ENCODE results near the gene CHTF18.
"Not testable (repeated sequence)": the region's sequence is repeated elsewhere in the genome, so short reads cannot be mapped to it uniquely, and the experiment has no call there.

Gene CHTF18

DNA sequence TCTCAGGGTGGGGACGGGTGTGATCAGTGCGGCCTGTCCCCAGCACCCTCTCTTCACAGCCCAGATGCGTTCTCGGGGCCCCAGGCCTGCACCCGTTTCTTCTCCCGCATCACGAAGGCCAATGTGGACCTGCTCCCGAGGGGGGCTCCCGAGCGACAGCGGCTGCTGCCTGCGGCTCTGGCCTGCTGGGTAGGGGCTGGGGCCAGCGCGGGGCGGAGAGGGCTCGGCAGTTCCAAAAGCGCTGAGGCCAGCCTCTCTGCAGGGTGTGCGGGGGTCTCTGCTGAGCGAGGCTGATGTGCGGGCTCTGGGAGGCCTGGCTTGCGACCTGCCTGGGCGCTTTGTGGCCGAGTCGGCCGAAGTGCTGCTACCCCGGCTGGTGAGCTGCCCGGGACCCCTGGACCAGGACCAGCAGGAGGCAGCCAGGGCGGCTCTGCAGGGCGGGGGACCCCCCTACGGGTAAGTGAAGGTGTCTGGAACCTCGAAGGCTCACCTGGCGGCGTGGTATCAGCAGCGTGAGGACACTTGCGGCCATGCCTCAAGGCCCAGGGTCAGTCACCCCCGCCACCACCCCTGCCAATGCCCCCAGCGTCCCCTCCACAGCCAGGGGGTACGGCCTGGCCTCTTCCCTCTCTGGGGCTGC lies 23.5 kb upstream of the CHTF18 start:
- H3K27ac Mint-ChIP-seq = no peak overlapping the region
- H3K4me3 Mint-ChIP-seq = no peak overlapping the region
- no peaks in the 10 kb centered on the region for H3K36me3 Mint-ChIP-seq (ENCODE audit: low read depth)
- H3K27me3 Mint-ChIP-seq (ENCODE audit: low read depth) = no peaks in the 10 kb centered on the region
- no peaks in the 10 kb centered on the region for H3K9me3 Mint-ChIP-seq
- H3K4me1 Mint-ChIP-seq (ENCODE audit: low read depth) = no peaks in the 10 kb centered on the region

- Mint-ChIP-seq H3K4me3 (no peak overlapping the region), H3K27ac (no peak overlapping the region), H3K36me3 (ENCODE audit: low read depth) (no peaks in the 10 kb centered on the region), H3K27me3 (ENCODE audit: low read depth) (no peaks in the 10 kb centered on the region), H3K9me3 (no peaks in the 10 kb centered on the region), H3K4me1 (ENCODE audit: low read depth) (no peaks in the 10 kb centered on the region)
Measured at GRCh38 chr16:765488-765865, 22.9 kb upstream of the CHTF18 start.

DNA sequence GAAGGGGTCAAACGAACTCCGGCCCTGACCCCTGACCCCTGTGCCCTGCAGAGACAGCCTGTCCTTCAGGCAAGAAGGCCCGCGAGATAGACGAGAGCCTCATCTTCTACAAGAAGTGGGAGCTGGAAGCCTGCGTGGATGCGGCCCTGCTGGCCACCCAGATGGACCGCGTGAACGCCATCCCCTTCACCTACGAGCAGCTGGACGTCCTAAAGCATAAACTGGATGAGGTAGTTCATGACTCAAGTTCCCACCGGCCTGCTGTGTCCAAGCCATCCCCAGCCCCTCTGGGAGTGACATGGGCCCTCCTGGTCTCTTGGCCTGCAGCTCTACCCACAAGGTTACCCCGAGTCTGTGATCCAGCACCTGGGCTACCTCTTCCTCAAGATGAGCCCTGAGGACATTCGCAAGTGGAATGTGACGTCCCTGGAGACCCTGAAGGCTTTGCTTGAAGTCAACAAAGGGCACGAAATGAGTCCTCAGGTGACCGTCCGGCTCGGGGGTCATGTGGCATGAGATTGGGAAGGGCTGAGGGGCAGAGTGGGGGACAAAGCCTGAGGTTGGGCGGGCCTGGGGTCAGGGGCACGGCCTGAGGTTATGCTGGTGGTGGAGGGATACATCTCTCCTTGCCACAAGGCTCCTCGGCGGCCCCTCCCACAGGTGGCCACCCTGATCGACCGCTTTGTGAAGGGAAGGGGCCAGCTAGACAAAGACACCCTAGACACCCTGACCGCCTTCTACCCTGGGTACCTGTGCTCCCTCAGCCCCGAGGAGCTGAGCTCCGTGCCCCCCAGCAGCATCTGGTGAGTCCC lies 22.2 kb upstream of the CHTF18 start:
- Mint-ChIP-seq H3K4me1 (ENCODE audit: low read depth) (no peaks in the 10 kb centered on the region), H3K9me3 (no peaks in the 10 kb centered on the region), H3K27ac (no peak overlapping the region), H3K27me3 (ENCODE audit: low read depth) (no peaks in the 10 kb centered on the region), H3K36me3 (ENCODE audit: low read depth) (no peaks in the 10 kb centered on the region), H3K4me3 (no peak overlapping the region)

DNA sequence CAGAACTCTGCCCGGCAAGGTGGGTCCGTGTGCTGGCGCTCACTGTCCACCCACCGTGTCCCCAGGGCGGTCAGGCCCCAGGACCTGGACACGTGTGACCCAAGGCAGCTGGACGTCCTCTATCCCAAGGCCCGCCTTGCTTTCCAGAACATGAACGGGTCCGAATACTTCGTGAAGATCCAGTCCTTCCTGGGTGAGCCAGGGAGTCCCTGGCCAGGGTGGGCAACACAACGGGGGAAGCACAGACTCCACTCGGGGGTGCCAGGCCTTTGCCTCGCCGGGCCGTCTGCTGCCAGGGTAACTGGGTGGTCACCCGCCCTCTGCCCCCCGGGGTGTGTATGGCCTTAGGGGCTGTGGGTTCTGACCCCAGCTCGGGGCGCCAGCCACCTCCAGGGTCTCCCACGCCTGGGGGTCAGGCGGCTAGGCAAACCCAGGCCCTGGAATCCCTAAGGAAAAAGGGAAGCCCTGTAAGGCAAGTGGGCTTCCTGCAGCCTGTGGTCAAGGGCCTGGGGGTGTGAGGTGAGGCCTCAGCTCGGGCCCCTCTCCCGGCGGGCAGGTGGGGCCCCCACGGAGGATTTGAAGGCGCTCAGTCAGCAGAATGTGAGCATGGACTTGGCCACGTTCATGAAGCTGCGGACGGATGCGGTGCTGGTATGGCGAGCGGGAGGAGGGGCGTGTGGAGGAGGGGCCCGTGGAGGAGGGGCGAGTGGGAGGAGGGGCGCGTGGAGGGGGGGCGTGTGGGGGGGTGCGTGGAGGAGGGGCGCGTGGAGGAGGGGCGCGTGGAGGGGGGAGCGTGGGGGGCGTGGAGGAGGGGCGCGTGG lies 21.4 kb upstream of the CHTF18 start:
- Mint-ChIP-seq H3K27ac (no peak overlapping the region), H3K9me3 (no peaks in the 10 kb centered on the region), H3K4me1 (ENCODE audit: low read depth) (no peaks in the 10 kb centered on the region), H3K27me3 (ENCODE audit: low read depth) (no peaks in the 10 kb centered on the region), H3K36me3 (ENCODE audit: low read depth) (no peaks in the 10 kb centered on the region), H3K4me3 (no peak overlapping the region)

DNA sequence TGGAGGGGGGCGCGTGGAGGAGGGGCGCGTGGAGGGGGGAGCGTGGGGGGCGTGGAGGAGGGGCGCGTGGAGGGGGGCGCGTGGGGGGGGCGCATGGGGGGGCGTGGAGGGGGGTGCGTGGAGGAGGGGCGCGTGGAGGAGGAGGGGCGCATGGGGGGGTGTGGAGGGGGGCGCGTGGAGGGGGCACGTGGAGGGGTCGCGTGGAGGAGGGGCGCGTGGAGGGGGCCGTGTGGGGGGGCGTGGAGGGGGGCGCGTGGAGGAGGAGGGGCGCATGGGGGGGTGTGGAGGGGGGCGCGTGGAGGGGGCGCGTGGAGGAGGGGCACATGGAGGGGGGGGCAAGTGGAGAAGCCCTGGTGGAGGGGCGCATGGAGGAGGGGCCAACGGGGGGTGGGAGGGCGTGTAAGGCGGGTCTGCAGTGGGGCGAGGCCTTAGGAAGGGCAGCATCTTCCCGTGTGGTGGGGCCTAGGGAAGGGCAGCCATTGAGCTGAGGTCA lies 20.6 kb upstream of the CHTF18 start:
- Mint-ChIP-seq H3K27me3 (ENCODE audit: low read depth) (no peaks in the 10 kb centered on the region), H3K27ac (no peak overlapping the region), H3K4me3 (no peak overlapping the region), H3K36me3 (ENCODE audit: low read depth) (no peaks in the 10 kb centered on the region), H3K4me1 (ENCODE audit: low read depth) (no peaks in the 10 kb centered on the region), H3K9me3 (no peaks in the 10 kb centered on the region)

DNA sequence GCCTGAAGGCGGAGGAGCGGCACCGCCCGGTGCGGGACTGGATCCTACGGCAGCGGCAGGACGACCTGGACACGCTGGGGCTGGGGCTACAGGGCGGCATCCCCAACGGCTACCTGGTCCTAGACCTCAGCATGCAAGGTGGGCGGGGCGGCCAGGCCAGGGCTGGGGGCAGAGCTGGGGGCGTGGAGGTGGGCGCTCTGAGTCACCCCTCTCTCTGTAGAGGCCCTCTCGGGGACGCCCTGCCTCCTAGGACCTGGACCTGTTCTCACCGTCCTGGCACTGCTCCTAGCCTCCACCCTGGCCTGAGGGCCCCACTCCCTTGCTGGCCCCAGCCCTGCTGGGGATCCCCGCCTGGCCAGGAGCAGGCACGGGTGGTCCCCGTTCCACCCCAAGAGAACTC lies 20.0 kb upstream of the CHTF18 start:
- H3K27ac Mint-ChIP-seq = no peak overlapping the region
- H3K27me3 Mint-ChIP-seq (ENCODE audit: low read depth) = no peaks in the 10 kb centered on the region
- no peak overlapping the region for H3K4me3 Mint-ChIP-seq
- no peaks in the 10 kb centered on the region for H3K9me3 Mint-ChIP-seq
- H3K4me1 Mint-ChIP-seq (ENCODE audit: low read depth) = no peaks in the 10 kb centered on the region
- H3K36me3 Mint-ChIP-seq (ENCODE audit: low read depth) = no peaks in the 10 kb centered on the region

- H3K36me3 Mint-ChIP-seq (ENCODE audit: low read depth) = no peaks in the 10 kb centered on the region
- H3K9me3 Mint-ChIP-seq = no peaks in the 10 kb centered on the region
- no peaks in the 10 kb centered on the region for H3K4me1 Mint-ChIP-seq (ENCODE audit: low read depth)
- no peaks in the 10 kb centered on the region for H3K27me3 Mint-ChIP-seq (ENCODE audit: low read depth)
- no peak overlapping the region for H3K4me3 Mint-ChIP-seq
- H3K27ac Mint-ChIP-seq = no peak overlapping the region
Measured at GRCh38 chr16:769184-769784, 19.1 kb upstream of the CHTF18 start.

GRCh38 chr16:769934-770333 lies 18.5 kb upstream of the CHTF18 start:
- H3K27ac Mint-ChIP-seq = no peak overlapping the region
- no peaks in the 10 kb centered on the region for H3K9me3 Mint-ChIP-seq
- no peaks in the 10 kb centered on the region for H3K27me3 Mint-ChIP-seq (ENCODE audit: low read depth)
- H3K36me3 Mint-ChIP-seq (ENCODE audit: low read depth) = no peaks in the 10 kb centered on the region
- no peak overlapping the region for H3K4me3 Mint-ChIP-seq
- no peaks in the 10 kb centered on the region for H3K4me1 Mint-ChIP-seq (ENCODE audit: low read depth)

GRCh38 chr16:770411-770810 lies 18.0 kb upstream of the CHTF18 start:
- no peaks in the 10 kb centered on the region for H3K36me3 Mint-ChIP-seq (ENCODE audit: low read depth)
- H3K27me3 Mint-ChIP-seq (ENCODE audit: low read depth) = no peaks in the 10 kb centered on the region
- no peak overlapping the region for H3K27ac Mint-ChIP-seq
- H3K4me1 Mint-ChIP-seq (ENCODE audit: low read depth) = no peaks in the 10 kb centered on the region
- no peaks in the 10 kb centered on the region for H3K9me3 Mint-ChIP-seq
- no peak overlapping the region for H3K4me3 Mint-ChIP-seq

DNA sequence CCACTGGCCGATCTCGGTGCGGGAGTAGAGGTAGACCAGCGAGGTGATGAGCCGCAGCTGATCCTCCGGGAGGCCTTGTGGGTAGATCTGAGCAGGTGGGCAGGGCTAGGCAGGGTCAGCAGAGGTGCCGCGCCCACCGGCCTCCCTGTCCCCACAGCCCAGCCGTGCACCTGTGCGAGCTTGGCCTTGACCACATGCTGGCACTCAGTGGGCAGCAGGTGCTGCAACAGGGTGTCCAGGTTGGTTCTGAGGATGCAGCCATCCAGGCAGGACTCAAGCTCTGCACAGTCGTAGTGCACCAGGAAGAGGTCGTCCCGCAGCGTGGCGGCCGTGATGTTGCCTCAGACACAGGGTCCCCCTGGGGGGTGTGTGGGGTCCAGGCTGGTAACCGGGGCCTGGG lies 15.5 kb upstream of the CHTF18 start:
- H3K27me3 Mint-ChIP-seq (ENCODE audit: low read depth) = no peaks in the 10 kb centered on the region
- H3K4me1 Mint-ChIP-seq (ENCODE audit: low read depth) = peaks cover 1% of the 10 kb centered on the region
- H3K4me3 Mint-ChIP-seq = no peak overlapping the region
- H3K36me3 Mint-ChIP-seq (ENCODE audit: low read depth) = no peaks in the 10 kb centered on the region
- no peaks in the 10 kb centered on the region for H3K9me3 Mint-ChIP-seq
- H3K27ac Mint-ChIP-seq = no peak overlapping the region

DNA sequence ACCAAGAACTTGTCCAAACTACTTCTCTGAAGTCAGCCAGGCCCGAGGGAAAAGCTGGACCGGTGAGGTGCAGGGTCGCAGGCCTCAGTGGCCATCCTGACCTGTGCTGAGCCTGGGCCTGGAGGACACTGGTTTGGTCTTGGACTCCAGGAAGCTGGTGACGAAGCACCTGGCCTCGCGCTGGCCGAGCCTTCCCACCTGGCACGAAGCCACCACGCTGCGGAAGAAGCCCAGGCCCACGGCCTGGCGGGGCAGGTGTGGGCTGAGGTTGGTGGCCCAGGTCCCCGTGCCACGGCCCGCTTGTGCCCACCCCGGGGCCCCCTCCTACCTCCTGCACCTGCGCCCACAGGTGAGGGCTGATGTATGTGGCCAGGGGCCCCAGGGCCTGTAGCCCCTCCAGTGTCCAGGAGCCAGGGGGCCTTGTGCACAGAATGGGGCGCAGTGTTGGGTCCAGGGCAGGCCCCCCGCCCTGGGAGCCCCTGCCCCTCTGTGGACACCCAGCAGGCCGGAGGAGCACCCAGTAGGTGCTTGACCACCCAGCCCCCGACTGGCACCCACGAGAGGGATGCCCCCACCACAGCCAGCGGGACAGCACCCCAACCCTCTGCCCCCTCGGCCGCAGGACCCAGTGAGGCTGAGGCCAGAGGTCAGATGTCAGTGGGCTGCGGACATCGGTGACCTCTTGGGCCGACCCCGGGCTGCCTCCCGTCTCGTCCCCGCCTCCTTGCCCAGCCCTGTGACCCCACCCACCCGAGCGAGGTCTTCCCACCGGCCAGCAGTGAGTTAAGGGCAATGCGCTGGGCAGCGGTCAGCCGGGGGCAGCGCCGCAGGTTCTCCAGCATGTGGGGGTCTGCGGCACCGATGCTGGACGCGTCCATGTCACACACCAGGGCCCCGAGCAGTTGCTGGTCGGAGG lies 14.1 kb upstream of the CHTF18 start:
- Mint-ChIP-seq H3K9me3 (no peaks in the 10 kb centered on the region), H3K27me3 (ENCODE audit: low read depth) (no peaks in the 10 kb centered on the region), H3K4me1 (ENCODE audit: low read depth) (peaks cover 1% of the 10 kb centered on the region), H3K36me3 (ENCODE audit: low read depth) (no peaks in the 10 kb centered on the region), H3K4me3 (no peak overlapping the region), H3K27ac (no peak overlapping the region)

- H3K4me1 Mint-ChIP-seq (ENCODE audit: low read depth) = peaks cover 1% of the 10 kb centered on the region
- no peaks in the 10 kb centered on the region for H3K9me3 Mint-ChIP-seq
- H3K36me3 Mint-ChIP-seq (ENCODE audit: low read depth) = no peaks in the 10 kb centered on the region
- no peaks in the 10 kb centered on the region for H3K27me3 Mint-ChIP-seq (ENCODE audit: low read depth)
- H3K4me3 Mint-ChIP-seq = no peak overlapping the region
- H3K27ac Mint-ChIP-seq = no peak overlapping the region
Measured at GRCh38 chr16:775236-775796, 13.1 kb upstream of the CHTF18 start.

GRCh38 chr16:776298-776697 lies 12.1 kb upstream of the CHTF18 start:
- not testable (repeated sequence) for H3K9me3 Mint-ChIP-seq, H3K4me3 Mint-ChIP-seq

More at GRCh38 chr16:776298-776697, 12.1 kb upstream of the CHTF18 start:
- not testable (repeated sequence) for H3K27me3 Mint-ChIP-seq (ENCODE audit: low read depth); H3K36me3 Mint-ChIP-seq (ENCODE audit: low read depth); H3K4me1 Mint-ChIP-seq (ENCODE audit: low read depth); H3K27ac Mint-ChIP-seq
